IMR-90 (cell line): ENCODE results near the gene DDT. TPM values are rescaled to one million over a fixed set of nuclear protein-coding genes. Genes with fewer than 3 reads are reported as not detected.

ENCODE experiments used
- ATAC-seq: fragments of 200-7000 bp; cut with Tn5 transposase; 2 replicates; pipeline ENCODE4 v1.9.1; 2020; ENCODE audit warnings: low read depth, mild to moderate bottlenecking, moderate library complexity
- BruUV-seq: library from RNA; stranded (reverse); fragments of 400-500 nt; replicated peaks from 2 replicates; lab custom pipeline; 2021; lab: Mats Ljungman, UMichigan
- CTCF ChIA-PET: fragments of 300-600 bp; formaldehyde crosslinking; extraction: SDS; loops from one replicate; lab custom pipeline; 2021; ENCODE audit warnings: antibody characterized with exemption; lab: Yijun Ruan, JAX
- POLR2A ChIA-PET: fragments of 300-600 bp; sonication (Branson Sonifier 250); formaldehyde crosslinking; loops from one replicate; lab custom pipeline; 2022; ENCODE audit warnings: antibody characterized with exemption; ENCODE audit not compliant: unreplicated experiment; lab: Charles Lee
- DNase-seq: peaks from one replicate; pipeline ENCODE4 v3.0.0; 2013
- H2AFZ ChIP-seq: replicated peaks from 2 replicates; pipeline ENCODE3; 2013; ENCODE audit warnings: low read length, mild to moderate bottlenecking; ENCODE audit not compliant: poor library complexity
- H2AK5ac ChIP-seq: 2 replicates; pipeline ENCODE4 v1.6.1; 2013; ENCODE audit warnings: low read depth, low read length, inconsistent platforms
- H2AK9ac ChIP-seq: replicated peaks from 2 replicates; pipeline ENCODE3; 2013; ENCODE audit warnings: mild to moderate bottlenecking, low read depth, low read length, moderate library complexity; ENCODE audit not compliant: poor library complexity
- H2BK120ac ChIP-seq: 2 replicates; pipeline ENCODE4 v1.6.1; 2013; ENCODE audit warnings: low read depth, low read length, inconsistent platforms
- H2BK15ac ChIP-seq: 3 replicates; pipeline ENCODE4 v1.6.1; 2013; ENCODE audit warnings: low read depth, low read length, inconsistent platforms
- H2BK20ac ChIP-seq: 2 replicates; pipeline ENCODE4 v1.6.1; 2013; ENCODE audit warnings: low read depth, mild to moderate bottlenecking, inconsistent platforms, low read length, moderate library complexity
- H2BK5ac ChIP-seq: 2 replicates; pipeline ENCODE4 v1.6.1; 2013; ENCODE audit warnings: mild to moderate bottlenecking, low read depth, low read length, inconsistent platforms; ENCODE audit not compliant: poor library complexity, severe bottlenecking
- H3K14ac ChIP-seq: replicated peaks from 2 replicates; pipeline ENCODE4 v1.6.1; 2013; ENCODE audit warnings: low read depth, low read length, inconsistent platforms
- H3K18ac ChIP-seq: 2 replicates; pipeline ENCODE4 v1.6.1; 2013; ENCODE audit warnings: low read depth, low read length, control low read depth
- H3K23ac ChIP-seq: 2 replicates; pipeline ENCODE4 v1.6.1; 2013; ENCODE audit warnings: low read depth, low read length, inconsistent platforms
- H3K27ac ChIP-seq: 2 replicates; pipeline ENCODE4 v1.5.1; 2013; ENCODE audit warnings: mild to moderate bottlenecking, control low read depth, low read length; ENCODE audit not compliant: insufficient read depth
- H3K27me3 ChIP-seq: 2 replicates; pipeline ENCODE4 v1.6.1; 2013; ENCODE audit warnings: low read length; ENCODE audit not compliant: control insufficient read depth, insufficient read depth
- H3K36me3 ChIP-seq: 2 replicates; pipeline ENCODE4 v1.6.1; 2013; ENCODE audit warnings: low read length, mixed read lengths; ENCODE audit not compliant: control insufficient read depth, insufficient read depth
- H3K4ac ChIP-seq: 2 replicates; pipeline ENCODE4 v1.6.1; 2013; ENCODE audit warnings: low read depth, low read length, inconsistent platforms
- H3K4me1 ChIP-seq: 2 replicates; pipeline ENCODE4 v1.6.1; 2013; ENCODE audit warnings: low read length, mixed read lengths; ENCODE audit not compliant: control insufficient read depth, insufficient read depth
- H3K4me2 ChIP-seq: 2 replicates; pipeline ENCODE4 v1.6.1; 2013; ENCODE audit warnings: low read depth, mild to moderate bottlenecking, control low read depth, low read length, moderate library complexity
- H3K4me3 ChIP-seq: 2 replicates; pipeline ENCODE4 v1.5.1; 2013; ENCODE audit warnings: low read depth, mild to moderate bottlenecking, control low read depth, low read length, moderate library complexity; ENCODE audit not compliant: insufficient read depth
- H3K56ac ChIP-seq: 2 replicates; pipeline ENCODE4 v1.6.1; 2013; ENCODE audit warnings: low read length, inconsistent platforms; ENCODE audit not compliant: insufficient read depth; ENCODE audit errors: extremely low read depth
- H3K79me1 ChIP-seq, 2 experiments: 2 replicates each; pipeline ENCODE4 v1.6.1; 2013; ENCODE audit warnings: low read length in 2 of 2, inconsistent platforms in 1 of 2, low read depth in 1 of 2
- H3K9ac ChIP-seq: 2 replicates; pipeline ENCODE4 v1.6.1; 2013; ENCODE audit warnings: low read depth, low read length, control low read depth
- H3K9me1 ChIP-seq: 2 replicates; pipeline ENCODE4 v1.6.1; 2013; ENCODE audit warnings: low read length, inconsistent platforms; ENCODE audit not compliant: insufficient read depth
- H3K9me3 ChIP-seq: 2 replicates; pipeline ENCODE4 v1.6.1; 2013; ENCODE audit warnings: low read length; ENCODE audit not compliant: control insufficient read depth, insufficient read depth
- H4K20me1 ChIP-seq: 2 replicates; pipeline ENCODE4 v1.6.1; 2013; ENCODE audit warnings: low read length, inconsistent platforms; ENCODE audit not compliant: insufficient read depth
- H4K5ac ChIP-seq: 2 replicates; pipeline ENCODE4 v1.6.1; 2013; ENCODE audit warnings: mild to moderate bottlenecking, low read depth, low read length, control low read depth
- H4K8ac ChIP-seq, 2 experiments: 2 replicates each; pipeline ENCODE4 v1.6.1; 2013; ENCODE audit warnings: low read depth in 2 of 2, low read length in 2 of 2, control low read depth in 1 of 2, inconsistent platforms in 1 of 2
- H4K91ac ChIP-seq: 2 replicates; pipeline ENCODE4 v1.6.1; 2013; ENCODE audit warnings: low read depth, low read length, inconsistent platforms; ENCODE audit not compliant: insufficient read depth
- BHLHE40 ChIP-seq: fragments of 150-350 bp; IDR thresholded peaks from 2 replicates; pipeline ENCODE4 v1.6.1; 2016; ENCODE audit warnings: mild to moderate bottlenecking, low read depth, low read length
- CEBPB ChIP-seq: IDR thresholded peaks from 2 replicates; pipeline ENCODE4 v1.6.1; 2012; ENCODE audit warnings: low read depth, low read length, improper control_type of control experiment
- CHD1 ChIP-seq: IDR thresholded peaks from 2 replicates; pipeline ENCODE4 v1.6.1; 2012; ENCODE audit warnings: low read depth, low read length, improper control_type of control experiment
- FOS ChIP-seq: fragments of 150-350 bp; IDR thresholded peaks from 2 replicates; pipeline ENCODE4 v1.6.1; 2016; ENCODE audit warnings: low read depth, low read length
- MAFK ChIP-seq: IDR thresholded peaks from 2 replicates; pipeline ENCODE4 v1.6.1; 2012; ENCODE audit warnings: low read depth, low read length, improper control_type of control experiment
- MAZ ChIP-seq: IDR thresholded peaks from 2 replicates; pipeline ENCODE4 v1.6.1; 2012; ENCODE audit warnings: low read depth, mild to moderate bottlenecking, low read length, improper control_type of control experiment, moderate library complexity, borderline replicate concordance
- MXI1 ChIP-seq: IDR thresholded peaks from 2 replicates; pipeline ENCODE4 v1.6.1; 2012; ENCODE audit warnings: low read depth, mild to moderate bottlenecking, low read length, moderate library complexity, borderline replicate concordance
- NFE2L2 ChIP-seq: fragments of 150-350 bp; IDR thresholded peaks from 2 replicates; pipeline ENCODE4 v1.6.1; 2016; ENCODE audit warnings: low read depth, mild to moderate bottlenecking, low read length
- POLR2A ChIP-seq: IDR thresholded peaks from 2 replicates; pipeline ENCODE4 v1.6.1; 2012; ENCODE audit warnings: mild to moderate bottlenecking, low read depth, low read length
- RAD21 ChIP-seq: IDR thresholded peaks from 2 replicates; pipeline ENCODE4 v1.6.1; 2012; ENCODE audit warnings: low read length, improper control_type of control experiment
- RCOR1 ChIP-seq: IDR thresholded peaks from 2 replicates; pipeline ENCODE4 v1.6.1; 2012; ENCODE audit warnings: mild to moderate bottlenecking, low read length, improper control_type of control experiment; ENCODE audit not compliant: insufficient replicate concordance
- RFX5 ChIP-seq: IDR thresholded peaks from 2 replicates; pipeline ENCODE4 v1.8.0; 2012; ENCODE audit warnings: low read depth, mild to moderate bottlenecking, low read length, moderate library complexity
- SMC3 ChIP-seq: fragments of 150-350 bp; IDR thresholded peaks from 2 replicates; pipeline ENCODE4 v1.6.1; 2016; ENCODE audit warnings: low read depth, mild to moderate bottlenecking, antibody characterized with exemption, low read length, moderate library complexity
- WGBS, 2 experiments: methylation state at CpG; one replicate each; pipeline versions ENCODE4 v1.1.5 to v1.1.7; 2013; ENCODE audit warnings: missing lambda C conversion rate in 2 of 2; ENCODE audit not compliant: insufficient read length in 1 of 2; ENCODE audit errors: extremely low coverage in 2 of 2; 5-methylcytosine and 5-hydroxymethylcytosine counted together
- dilution Hi-C: fragments of 300-500 bp; cut with HindIII; formaldehyde crosslinking; loops from one replicate; pipeline ENCODE4 v1.14.3; 2018; ENCODE audit warnings: low sequenced_read_pairs; ENCODE audit not compliant: unreplicated experiment
- in situ Hi-C: fragments of 300-500 bp; cut with MboI; formaldehyde crosslinking; loops from 3 replicates; pipeline ENCODE4 v1.14.3; 2019; ENCODE audit warnings: low sequenced_read_pairs, inconsistent platforms, mixed read lengths
- intact Hi-C: fragments of 100-400 bp; cut with micrococcal nuclease; formaldehyde crosslinking; loops from 2 replicates; pipeline ENCODE4 v1.10.0; 2022
- polyA plus RNA-seq, 3 experiments: library from polyadenylated mRNA; depleted of rRNA; stranded (reverse); fragments of >200 nt; gene quantifications; 2 replicates each; pipeline ENCODE4 v1.2.3, GENCODE V29; 2012; ENCODE audit warnings: low replicate concordance in 1 of 3
- total RNA-seq: library from RNA; depleted of rRNA; stranded (reverse); fragments of >200 nt; gene quantifications from 2 replicates; pipeline ENCODE4 v1.2.3, GENCODE V29; 2012
- TF ChIP-seq, protein P1 (sequence below): fragments of 150-350 bp; IDR thresholded peaks from 2 replicates; pipeline ENCODE4 v1.6.1; 2017; ENCODE audit warnings: mild to moderate bottlenecking, antibody characterized with exemption, low read length, low read depth
- TF ChIP-seq, protein P2 (sequence below): conservative IDR thresholded peaks from 2 replicates; pipeline ENCODE4 v1.5.1; 2012; ENCODE audit warnings: mild to moderate bottlenecking, low read depth, low read length, improper control_type of control experiment
- TF ChIP-seq, protein P3 (sequence below): fragments of 150-350 bp; IDR thresholded peaks from 2 replicates; pipeline ENCODE4 v1.6.1; 2016; ENCODE audit warnings: low read depth, mild to moderate bottlenecking, low read length, moderate library complexity, borderline replicate concordance

Gene DDT
- total and polyA plus RNA-seq, 2 of the 4 experiments (the other 2 are of a cell fraction) = 54.8 to 151 TPM

DNA sequence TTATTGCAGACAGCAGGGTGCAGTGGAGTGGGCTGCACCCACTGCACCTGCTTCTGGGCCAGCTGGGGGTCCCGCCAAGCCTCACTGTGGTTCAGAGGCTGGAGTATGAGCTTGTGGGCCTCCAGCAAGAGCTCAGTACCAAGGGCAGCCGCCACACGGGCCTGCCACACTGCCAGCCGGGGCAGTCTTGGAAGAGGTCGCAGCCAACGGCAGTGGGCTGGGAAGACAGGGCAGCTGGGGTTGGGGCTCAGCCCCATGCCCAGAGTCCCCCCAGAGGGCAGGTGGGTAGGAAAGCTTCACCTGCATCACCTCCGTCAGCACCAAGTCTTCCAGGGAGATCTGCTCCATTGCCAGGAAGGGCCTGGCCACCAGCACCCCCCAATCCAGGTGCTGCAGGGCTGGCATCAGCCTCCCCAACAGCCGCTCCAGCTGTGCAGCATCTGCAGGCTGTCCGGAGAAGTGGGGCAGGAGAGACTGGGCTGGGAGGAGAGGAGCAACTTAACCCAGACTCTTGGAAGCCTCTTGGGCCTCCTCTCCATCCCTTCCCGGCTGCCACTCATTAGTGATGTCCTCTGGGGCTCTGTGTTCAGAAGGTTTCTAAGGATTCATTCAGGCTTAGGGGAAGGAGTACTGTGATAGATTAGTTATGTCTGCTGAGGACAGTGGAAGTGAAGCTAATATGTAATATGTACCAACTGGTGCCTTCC lies 32.1 kb upstream of the DDT start:
- no TSS peak for BruUV-seq
- Histone ChIP-seq H3K9ac (no peak overlapping the region), H2BK120ac (no peak overlapping the region), H2AK9ac (no peak overlapping the region), H3K9me3 (no peaks in the 10 kb centered on the region), H2AK5ac (no peak overlapping the region), H3K27me3 (no peaks in the 10 kb centered on the region; the same call in 1 of the 2 replicates), H3K4ac (no peak overlapping the region), H2BK15ac (no peak overlapping the region), H4K20me1 (no peaks in the 10 kb centered on the region), H3K9me1 (no peaks in the 10 kb centered on the region), H3K14ac (no peak overlapping the region), H3K36me3 (no peaks in the 10 kb centered on the region), H2BK20ac (no peak overlapping the region), H2BK5ac (no peak overlapping the region), H3K4me1 (no peaks in the 10 kb centered on the region), H3K4me2 (no peak overlapping the region), H4K91ac (no peak overlapping the region), H3K27ac (no peak overlapping the region), H3K23ac (no peak overlapping the region), H3K79me1 (peaks cover 0 to under 1% of the 10 kb centered on the region in 2 experiments; a peak in 2 of 4 replicates), H4K8ac (no peak overlapping the region), H3K18ac (no peak overlapping the region), H4K5ac (no peak overlapping the region), H3K4me3 (no peak overlapping the region), H3K56ac (no peak overlapping the region), H2AFZ (no peak overlapping the region)
- in situ Hi-C loops (no loop called here), dilution Hi-C loops (no loop called here), intact Hi-C loops (no loop called here)
- no peak for TF ChIP-seq RFX5
- TF ChIP-seq, protein P1, sequence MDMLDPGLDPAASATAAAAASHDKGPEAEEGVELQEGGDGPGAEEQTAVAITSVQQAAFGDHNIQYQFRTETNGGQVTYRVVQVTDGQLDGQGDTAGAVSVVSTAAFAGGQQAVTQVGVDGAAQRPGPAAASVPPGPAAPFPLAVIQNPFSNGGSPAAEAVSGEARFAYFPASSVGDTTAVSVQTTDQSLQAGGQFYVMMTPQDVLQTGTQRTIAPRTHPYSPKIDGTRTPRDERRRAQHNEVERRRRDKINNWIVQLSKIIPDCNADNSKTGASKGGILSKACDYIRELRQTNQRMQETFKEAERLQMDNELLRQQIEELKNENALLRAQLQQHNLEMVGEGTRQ = no peak
- no peak for TF ChIP-seq BHLHE40
- TF ChIP-seq, protein P2, sequence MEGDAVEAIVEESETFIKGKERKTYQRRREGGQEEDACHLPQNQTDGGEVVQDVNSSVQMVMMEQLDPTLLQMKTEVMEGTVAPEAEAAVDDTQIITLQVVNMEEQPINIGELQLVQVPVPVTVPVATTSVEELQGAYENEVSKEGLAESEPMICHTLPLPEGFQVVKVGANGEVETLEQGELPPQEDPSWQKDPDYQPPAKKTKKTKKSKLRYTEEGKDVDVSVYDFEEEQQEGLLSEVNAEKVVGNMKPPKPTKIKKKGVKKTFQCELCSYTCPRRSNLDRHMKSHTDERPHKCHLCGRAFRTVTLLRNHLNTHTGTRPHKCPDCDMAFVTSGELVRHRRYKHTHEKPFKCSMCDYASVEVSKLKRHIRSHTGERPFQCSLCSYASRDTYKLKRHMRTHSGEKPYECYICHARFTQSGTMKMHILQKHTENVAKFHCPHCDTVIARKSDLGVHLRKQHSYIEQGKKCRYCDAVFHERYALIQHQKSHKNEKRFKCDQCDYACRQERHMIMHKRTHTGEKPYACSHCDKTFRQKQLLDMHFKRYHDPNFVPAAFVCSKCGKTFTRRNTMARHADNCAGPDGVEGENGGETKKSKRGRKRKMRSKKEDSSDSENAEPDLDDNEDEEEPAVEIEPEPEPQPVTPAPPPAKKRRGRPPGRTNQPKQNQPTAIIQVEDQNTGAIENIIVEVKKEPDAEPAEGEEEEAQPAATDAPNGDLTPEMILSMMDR = no peak
- no peak for TF ChIP-seq RCOR1
- TF ChIP-seq MAFK = no peak
- no peak for TF ChIP-seq MAZ
- TF ChIP-seq SMC3 = no peak
- TF ChIP-seq CHD1 = no peak
- TF ChIP-seq RAD21 = no peak
- TF ChIP-seq FOS = no peak
- no peak for TF ChIP-seq CEBPB
- no peak for TF ChIP-seq POLR2A
- TF ChIP-seq MXI1 = no peak
- TF ChIP-seq NFE2L2 = no peak
- TF ChIP-seq, protein P3, sequence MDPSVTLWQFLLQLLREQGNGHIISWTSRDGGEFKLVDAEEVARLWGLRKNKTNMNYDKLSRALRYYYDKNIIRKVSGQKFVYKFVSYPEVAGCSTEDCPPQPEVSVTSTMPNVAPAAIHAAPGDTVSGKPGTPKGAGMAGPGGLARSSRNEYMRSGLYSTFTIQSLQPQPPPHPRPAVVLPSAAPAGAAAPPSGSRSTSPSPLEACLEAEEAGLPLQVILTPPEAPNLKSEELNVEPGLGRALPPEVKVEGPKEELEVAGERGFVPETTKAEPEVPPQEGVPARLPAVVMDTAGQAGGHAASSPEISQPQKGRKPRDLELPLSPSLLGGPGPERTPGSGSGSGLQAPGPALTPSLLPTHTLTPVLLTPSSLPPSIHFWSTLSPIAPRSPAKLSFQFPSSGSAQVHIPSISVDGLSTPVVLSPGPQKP = no peak
- 88% methylated on average over 2 of the region's 10 CpGs; no CpG with 5 or more reads in 1 of the 2 experiments for WGBS, 2 experiments
- ChIA-PET CTCF (no interaction called here), POLR2A (no interaction called here)
- DNase-seq (no peak), ATAC-seq (no peak)
